Forelimb muscle (tissue), 1 donor: ENCODE data around the gene BUD13. TPM values are rescaled to one million over a fixed set of nuclear protein-coding genes. Genes with fewer than 3 reads are reported as not detected.
"Not testable (repeated sequence)": the region's sequence is repeated elsewhere in the genome, so short reads cannot be mapped to it uniquely, and the experiment has no call there.

Source experiments
- DNase-seq: peaks from one replicate; pipeline ENCODE4 v3.0.0-alpha.2; 2013; ENCODE audit warnings: low read depth
- polyA plus RNA-seq: library from polyadenylated mRNA; unstranded; fragments of 120-200 nt; gene quantifications from one replicate; pipeline ENCODE4 v1.2.1, GENCODE V29; 2013; ENCODE audit not compliant: insufficient read length

The BUD13 gene
- polyA plus RNA-seq, 1 donor = 18.0 TPM

GRCh38 chr11:116792144-116792868 lies 19.5 kb upstream of the BUD13 start:
- no peak for DNase-seq

- DNase-seq = no peak
Observed at GRCh38 chr11:116791813-116792143, 19.0 kb upstream of the BUD13 start, which contains the start of gene APOA5. TSS of gene APOA5 (minus strand) at chr11:116791879. CDS start at chr11:116791860, 19 bp downstream.

GRCh38 chr11:116791002-116791812 lies 18.4 kb upstream of the BUD13 start:
- DNase-seq = no peak

- DNase-seq = no peak
Observed at GRCh38 chr11:116790167-116791001, 17.6 kb upstream of the BUD13 start.

- no peak for DNase-seq
Observed at GRCh38 chr11:116788975-116789374, 16.2 kb upstream of the BUD13 start.

GRCh38 chr11:116788534-116788933 lies 15.7 kb upstream of the BUD13 start:
- DNase-seq = no peak

GRCh38 chr11:116787786-116788486 lies 15.1 kb upstream of the BUD13 start, which contains the start of gene ZPR1:
TSS of gene ZPR1 (minus strand) at chr11:116788023. CDS start at chr11:116787990, 33 bp downstream.
- peak; percentile 47 for DNase-seq

GRCh38 chr11:116787436-116787785 lies 14.6 kb upstream of the BUD13 start:
- no peak for DNase-seq

- no peak for DNase-seq
Observed at GRCh38 chr11:116786966-116787365, 14.2 kb upstream of the BUD13 start.

GRCh38 chr11:116786326-116786725 lies 13.5 kb upstream of the BUD13 start:
- DNase-seq = no peak

GRCh38 chr11:116782728-116783127 lies 9.9 kb upstream of the BUD13 start:
- no peak for DNase-seq

- no peak for DNase-seq
Observed at GRCh38 chr11:116778556-116778955, 5.8 kb upstream of the BUD13 start.

GRCh38 chr11:116777056-116777455 lies 4.3 kb upstream of the BUD13 start:
- DNase-seq = no peak

GRCh38 chr11:116776522-116776984 lies 3.8 kb upstream of the BUD13 start:
- DNase-seq = no peak

GRCh38 chr11:116775975-116776374 lies 3.2 kb upstream of the BUD13 start:
- no peak for DNase-seq

GRCh38 chr11:116774661-116775060 lies 1.9 kb upstream of the BUD13 start:
- no peak for DNase-seq

- DNase-seq = no peak
Observed at GRCh38 chr11:116773203-116774097, 663 bp upstream of the BUD13 start.

GRCh38 chr11:116771935-116772334 lies 852 bp downstream of the BUD13 start:
- DNase-seq = no peak

- no peak for DNase-seq
Observed at GRCh38 chr11:116762132-116762531, 10.7 kb downstream of the BUD13 start.

GRCh38 chr11:116756044-116756443 lies 16.7 kb downstream of the BUD13 start:
- DNase-seq = not testable (repeated sequence)
